SKM-1 treated with dmso at 0.1 percent for 144 hours (cell line): ENCODE results near the gene CASKIN1.
"Not testable (repeated sequence)": the region's sequence is repeated elsewhere in the genome, so short reads cannot be mapped to it uniquely, and the experiment has no call there.

Experiments
- DNase-seq: peaks from one replicate; lab custom pipeline; 2025; ENCODE audit not compliant: unreplicated experiment; lab: John Stamatoyannopoulos, UW

CASKIN1 gene

DNA sequence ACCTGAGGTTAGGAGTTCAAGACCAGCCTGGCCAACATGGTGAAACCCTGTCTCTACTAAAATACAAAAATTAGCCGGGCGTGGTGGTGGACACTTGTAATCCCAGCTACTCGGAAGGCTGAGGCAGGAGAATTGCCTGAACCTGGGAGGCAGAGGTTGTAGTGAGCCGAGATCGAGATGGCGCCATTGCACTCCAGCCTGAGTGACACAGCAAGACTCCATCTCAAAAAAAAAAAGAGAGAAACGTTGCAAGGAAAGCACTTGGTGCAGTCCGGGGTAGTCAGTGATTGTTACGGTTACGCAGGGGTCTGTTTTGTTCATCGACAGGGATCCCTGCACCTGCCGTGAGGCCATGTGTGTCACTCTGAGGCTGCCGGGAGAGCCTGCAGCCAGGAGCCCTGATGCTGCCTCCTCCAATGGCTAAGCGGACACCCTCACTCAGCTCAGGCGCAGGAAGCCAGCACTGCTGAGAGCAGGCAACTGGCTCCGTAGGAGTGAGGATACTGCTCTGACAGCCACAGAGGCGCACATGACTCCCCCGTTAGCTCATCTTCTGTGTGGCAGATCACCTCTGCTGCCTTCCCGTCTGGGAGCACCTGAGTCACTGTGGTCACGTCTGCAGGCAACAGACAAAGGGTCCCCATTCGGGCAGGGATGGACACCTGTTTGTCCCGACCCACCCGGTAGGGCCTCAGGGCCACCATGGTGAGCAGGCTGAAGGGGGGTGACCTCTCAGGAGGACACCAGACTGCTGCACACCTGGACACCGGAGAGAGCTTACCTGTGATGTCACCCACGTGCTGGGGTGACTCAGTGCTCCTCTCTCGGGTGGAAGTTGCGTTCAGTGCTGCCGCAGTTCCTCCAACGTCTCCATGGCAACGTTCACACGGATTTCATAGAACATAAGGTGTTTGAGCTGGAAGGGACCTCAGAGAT lies 53.2 kb downstream of the CASKIN1 start:
- DNase-seq, result no peak

DNA sequence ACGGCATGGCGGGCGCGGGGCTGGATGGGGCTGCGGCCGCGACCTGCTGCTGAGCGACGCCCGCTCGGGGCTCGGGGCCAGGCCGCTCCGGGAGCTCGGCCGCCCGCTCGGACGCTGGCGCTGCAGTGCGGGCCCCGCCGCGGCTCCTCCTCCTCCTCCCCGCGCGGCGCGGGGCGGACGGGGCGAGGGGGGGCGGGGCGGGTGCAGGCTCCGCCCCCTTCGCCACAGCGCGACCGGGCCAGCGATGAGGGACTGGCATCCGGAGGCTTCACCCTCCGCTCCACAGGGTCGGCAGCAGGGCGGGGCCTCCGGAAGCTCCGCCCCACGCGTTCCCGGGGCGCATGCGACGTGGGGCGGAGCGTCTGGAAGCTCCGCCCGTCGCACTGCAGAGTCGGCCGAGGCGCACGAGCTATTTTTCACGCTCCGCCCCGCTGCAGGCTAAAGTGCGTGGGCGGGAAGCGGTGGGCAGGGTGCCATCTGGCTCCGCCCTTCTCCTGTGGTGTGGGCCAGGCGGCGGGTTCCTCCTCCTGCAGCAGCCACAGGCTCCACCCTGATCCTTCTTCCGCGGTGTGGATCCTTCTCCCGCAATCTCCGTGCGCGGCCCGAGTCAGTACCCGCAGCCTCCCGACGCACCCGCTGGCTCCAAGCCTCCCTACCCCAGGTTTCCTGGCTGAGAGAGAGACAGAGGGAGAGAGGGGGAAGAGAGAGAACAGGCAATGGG lies 60.5 kb downstream of the CASKIN1 start, which contains the start of gene PKD1:
Gene PKD1 (minus strand): TSS at position 129 of the 721 bp plus-strand sequence. CDS start 209 bp downstream, outside the sequence.
- DNase-seq, result peak; percentile 82

DNA sequence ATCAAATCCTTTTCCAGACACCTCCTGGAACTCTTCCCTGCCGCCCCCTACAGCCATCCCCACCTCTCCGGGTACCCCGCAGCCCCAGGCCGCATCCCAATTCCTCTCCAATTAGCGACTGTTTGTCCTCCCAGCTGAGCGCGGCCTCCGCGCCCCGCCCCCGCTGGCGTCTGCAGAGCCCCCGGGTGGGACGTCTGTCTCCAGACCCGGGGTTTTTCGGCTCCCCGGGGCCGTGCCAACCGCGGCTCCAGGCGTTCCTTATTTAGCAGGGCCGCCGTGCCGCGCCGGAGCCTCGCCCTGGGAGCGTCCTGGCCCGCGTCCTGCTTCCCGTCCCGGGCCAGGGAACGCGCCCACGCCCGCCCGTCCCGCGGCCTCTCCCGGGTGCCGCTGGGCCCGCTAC lies 61.3 kb downstream of the CASKIN1 start:
- DNase-seq, result not testable (repeated sequence)

DNA sequence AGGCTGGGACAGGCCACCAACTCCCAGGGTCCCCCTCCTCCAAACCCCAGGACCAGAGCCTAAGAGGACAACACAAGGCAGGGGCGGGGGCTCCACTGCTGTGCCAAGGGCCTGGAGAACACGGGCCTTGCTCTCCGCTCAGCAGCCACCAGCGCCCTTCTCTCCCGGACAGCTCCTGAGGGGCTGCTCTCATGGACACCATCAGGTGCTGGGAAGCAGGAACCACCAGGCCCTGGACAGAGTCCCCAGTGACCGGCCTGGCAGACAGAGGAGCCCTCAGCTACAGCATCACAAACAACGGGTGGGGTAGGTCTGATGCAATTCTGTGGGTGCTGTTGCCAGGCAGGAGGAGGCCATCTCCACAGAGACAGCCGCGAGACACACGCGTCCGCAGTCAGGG lies 62.6 kb downstream of the CASKIN1 start:
- not testable (repeated sequence) for DNase-seq

DNA sequence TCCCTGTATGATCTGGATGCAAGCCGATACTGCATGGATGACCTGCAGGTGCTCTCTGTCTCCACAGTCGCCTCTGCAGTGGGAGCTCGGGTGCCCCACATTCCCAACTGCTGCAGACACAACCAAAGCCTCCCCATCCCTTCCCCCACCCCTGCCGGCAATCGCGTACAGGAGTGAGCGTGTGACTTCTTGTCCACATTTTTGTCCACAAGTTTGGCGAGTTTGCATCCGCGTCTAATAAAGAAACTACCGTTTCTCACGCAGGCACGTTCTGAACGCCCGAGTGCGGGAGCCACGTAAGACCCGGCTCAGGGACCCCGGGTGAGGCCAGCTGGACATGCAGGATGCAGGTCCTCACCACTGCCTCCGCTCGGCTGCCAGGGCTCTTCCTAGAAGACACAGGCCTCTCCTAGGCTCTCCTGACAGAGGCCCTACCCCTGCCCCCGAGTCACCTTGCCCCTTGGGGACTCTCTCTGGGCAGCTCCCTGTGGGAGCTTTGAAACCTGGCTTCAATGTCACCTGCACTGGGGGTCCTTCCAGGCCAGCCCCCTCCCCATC lies 66.4 kb downstream of the CASKIN1 start:
- DNase-seq, result not testable (repeated sequence)

DNA sequence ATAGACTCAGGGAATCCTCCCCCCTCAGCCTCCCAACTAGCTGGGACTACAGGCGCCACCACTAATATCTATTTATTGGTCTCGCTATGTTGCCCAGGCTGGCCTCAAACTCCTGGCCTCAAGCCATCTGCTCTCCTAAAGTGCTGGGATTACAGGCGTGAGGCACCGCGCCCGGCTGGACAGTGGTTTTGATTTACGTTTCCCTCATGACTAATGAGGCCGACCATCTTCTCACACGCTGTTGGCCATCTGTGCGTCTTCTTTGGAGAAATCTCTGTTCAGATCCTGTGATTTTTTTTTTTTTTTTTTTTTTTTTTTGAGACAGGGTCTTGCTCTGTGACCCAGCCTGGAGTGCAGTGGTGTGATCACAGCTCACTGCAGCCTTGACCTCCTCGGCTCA lies 67.2 kb downstream of the CASKIN1 start:
- DNase-seq, result not testable (repeated sequence)

DNA sequence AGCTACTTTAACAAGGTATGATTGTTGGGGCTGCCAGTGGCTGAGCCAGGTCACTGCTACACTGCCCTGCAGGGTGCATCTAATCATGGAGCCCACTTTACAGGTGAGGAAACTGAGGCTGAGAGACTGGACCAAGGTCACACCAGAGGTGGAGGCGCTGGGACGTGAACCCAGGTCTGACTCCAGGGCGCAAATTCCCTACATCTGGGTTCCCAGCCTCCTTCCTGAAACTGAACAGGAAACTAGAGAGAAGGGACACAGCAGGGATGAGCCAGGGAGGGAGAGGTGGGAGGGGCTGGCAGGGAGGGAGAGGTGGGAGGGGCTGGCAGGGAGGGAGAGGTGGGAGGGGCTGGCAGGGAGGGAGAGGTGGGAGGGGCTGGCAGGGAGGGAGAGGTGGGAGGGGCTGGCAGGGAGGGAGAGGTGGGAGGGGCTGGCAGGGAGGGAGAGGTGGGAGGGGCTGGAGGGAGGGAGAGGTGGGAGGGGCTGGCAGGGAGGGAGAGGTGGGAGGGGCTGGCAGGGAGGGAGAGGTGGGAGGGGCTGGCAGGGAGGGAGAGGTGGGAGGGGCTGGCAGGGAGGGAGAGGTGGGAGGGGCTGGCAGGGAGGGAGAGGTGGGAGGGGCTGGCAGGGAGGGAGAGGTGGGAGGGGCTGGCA lies 68.7 kb downstream of the CASKIN1 start:
- not testable (repeated sequence) for DNase-seq
